AG09319 (cell line): ENCODE measurements around the gene TMEM11.

Source experiments
- DNase-seq: peaks from one replicate; pipeline ENCODE4 v3.0.0-alpha.2; 2010; ENCODE audit warnings: low read depth; ENCODE audit errors: extremely low read depth
- CTCF ChIP-seq: IDR thresholded peaks from 2 replicates; pipeline ENCODE4 v1.5.1; 2011; ENCODE audit warnings: low read depth, mild to moderate bottlenecking, inconsistent platforms, low read length, moderate library complexity

Gene TMEM11

GRCh38 chr17:21177401-21177800, 36.6 kb downstream of the TMEM11 start:
- no peak for TF ChIP-seq CTCF
- no peak for DNase-seq

- no peak for TF ChIP-seq CTCF
- no peak for DNase-seq
Measured at GRCh38 chr17:21176773-21177395, 37.1 kb downstream of the TMEM11 start.

GRCh38 chr17:21174713-21175112, 39.2 kb downstream of the TMEM11 start:
- no peak for DNase-seq
- no peak for TF ChIP-seq CTCF

- no peak for TF ChIP-seq CTCF
- no peak for DNase-seq
Measured at GRCh38 chr17:21174186-21174585, 39.8 kb downstream of the TMEM11 start.

- TF ChIP-seq CTCF = no peak
- no peak for DNase-seq
Measured at GRCh38 chr17:21173543-21173942, 40.4 kb downstream of the TMEM11 start.

GRCh38 chr17:21172846-21173245, 41.1 kb downstream of the TMEM11 start:
- no peak for TF ChIP-seq CTCF

DNA sequence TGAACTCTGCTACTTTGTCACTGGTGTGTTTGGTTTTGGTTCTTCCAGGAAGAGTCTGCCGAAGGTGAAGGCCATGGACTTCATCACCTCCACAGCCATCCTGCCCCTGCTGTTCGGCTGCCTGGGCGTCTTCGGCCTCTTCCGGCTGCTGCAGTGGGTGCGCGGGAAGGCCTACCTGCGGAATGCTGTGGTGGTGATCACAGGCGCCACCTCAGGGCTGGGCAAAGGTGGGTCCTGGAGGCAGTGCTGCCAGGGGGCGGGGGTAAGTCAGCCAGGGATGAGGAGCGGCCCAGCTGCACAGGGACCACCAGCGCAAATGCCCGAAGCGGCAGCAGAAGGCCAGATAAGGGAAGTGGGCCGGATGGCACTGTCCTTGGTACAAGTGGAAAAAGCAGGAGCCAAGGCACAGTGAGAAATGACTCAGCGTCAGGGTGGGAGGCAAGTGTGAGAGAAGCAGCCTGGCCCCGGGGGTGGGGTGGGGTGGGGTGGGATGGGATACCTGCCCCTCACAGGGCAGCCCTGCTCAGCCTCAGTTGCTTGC, 41.9 kb downstream of the TMEM11 start:
- DNase-seq = no peak

More at GRCh38 chr17:21172846-21173245, 41.1 kb downstream of the TMEM11 start:
- DNase-seq = no peak

More for the DNA sequence above, 41.9 kb downstream of the TMEM11 start:
- TF ChIP-seq CTCF = no peak
